GM23338 (cell line): ENCODE results near the gene GPR143. TPM values are rescaled to one million over a fixed set of nuclear protein-coding genes. Genes with fewer than 3 reads are reported as not detected.

Experiments used
- ATAC-seq: fragments of 200-7000 bp; cut with Tn5 transposase; 3 replicates; pipeline ENCODE4 v1.9.1; 2020
- DNase-seq: peaks from one replicate; pipeline ENCODE4 v3.0.0-alpha.2; 2015; ENCODE audit warnings: low spot score
- H2AFZ ChIP-seq: fragments of 200-600 bp; sonication (generic); 2 replicates; pipeline ENCODE4 v1.8.0; 2016; ENCODE audit warnings: antibody characterized with exemption, mild to moderate bottlenecking, moderate library complexity
- H3F3A ChIP-seq: fragments of 200-600 bp; sonication (generic); replicated peaks from 2 replicates; pipeline ENCODE4 v1.8.0; 2017; ENCODE audit warnings: antibody characterized with exemption, mixed run types, low read depth
- H3K27ac ChIP-seq: fragments of 200-600 bp; sonication (generic); 2 replicates; pipeline ENCODE4 v1.6.1; 2016; ENCODE audit warnings: low read depth
- H3K27me3 ChIP-seq: fragments of 200-600 bp; sonication (generic); 2 replicates; pipeline ENCODE4 v1.8.0; 2016; ENCODE audit warnings: mild to moderate bottlenecking, mixed run types, moderate library complexity; ENCODE audit not compliant: insufficient read depth
- H3K36me3 ChIP-seq: fragments of 200-600 bp; sonication (generic); 2 replicates; pipeline ENCODE4 v1.8.0; 2016; ENCODE audit warnings: mild to moderate bottlenecking; ENCODE audit not compliant: insufficient read depth
- H3K4me1 ChIP-seq: fragments of 200-600 bp; sonication (generic); 2 replicates; pipeline ENCODE4 v1.8.0; 2016; ENCODE audit warnings: mild to moderate bottlenecking, moderate library complexity; ENCODE audit not compliant: insufficient read depth
- H3K4me2 ChIP-seq: fragments of 200-600 bp; sonication (generic); 2 replicates; pipeline ENCODE4 v1.7.1; 2017; ENCODE audit warnings: mixed run types
- H3K4me3 ChIP-seq: fragments of 200-600 bp; sonication (generic); 2 replicates; pipeline ENCODE4 v1.6.1; 2016; ENCODE audit warnings: mixed run types
- H3K79me2 ChIP-seq: fragments of 200-600 bp; sonication (generic); replicated peaks from 2 replicates; pipeline ENCODE4 v1.8.0; 2017; ENCODE audit warnings: mild to moderate bottlenecking; ENCODE audit not compliant: insufficient read depth
- H3K9me2 ChIP-seq: fragments of 200-600 bp; sonication (generic); 2 replicates; pipeline ENCODE4 v1.8.0; 2017; ENCODE audit not compliant: insufficient read depth
- H4K20me1 ChIP-seq: fragments of 200-600 bp; sonication (generic); replicated peaks from 2 replicates; pipeline ENCODE4 v1.8.0; 2017; ENCODE audit warnings: mild to moderate bottlenecking; ENCODE audit not compliant: insufficient read depth
- H3K27ac Mint-ChIP-seq: 2 replicates; pipeline ENCODE4 v1.8.0; 2020; ENCODE audit warnings: inconsistent platforms, mild to moderate bottlenecking, moderate library complexity, mixed read lengths
- H3K27me3 Mint-ChIP-seq: 3 replicates; pipeline ENCODE4 v1.8.0; 2022; ENCODE audit warnings: low read depth, mild to moderate bottlenecking, moderate library complexity, mixed read lengths, inconsistent platforms; ENCODE audit not compliant: insufficient read depth, poor library complexity
- H3K36me3 Mint-ChIP-seq: 3 replicates; pipeline ENCODE4 v1.8.0; 2021; ENCODE audit warnings: low read depth, mild to moderate bottlenecking, inconsistent platforms, moderate library complexity, mixed read lengths
- H3K4me1 Mint-ChIP-seq: 3 replicates; pipeline ENCODE4 v1.8.0; 2020; ENCODE audit warnings: mild to moderate bottlenecking, inconsistent platforms, mixed read lengths
- H3K4me3 Mint-ChIP-seq: 3 replicates; pipeline ENCODE4 v1.8.0; 2021; ENCODE audit warnings: moderate library complexity, mild to moderate bottlenecking, inconsistent platforms, mixed read lengths
- H3K9me3 Mint-ChIP-seq: 3 replicates; pipeline ENCODE4 v1.8.0; 2020; ENCODE audit warnings: moderate library complexity, mild to moderate bottlenecking, inconsistent platforms, mixed read lengths
- CREB1 ChIP-seq: fragments of 250-450 bp; sonication (Bioruptor Pico); IDR thresholded peaks from 2 replicates; pipeline ENCODE4 v1.5.0; 2020; ENCODE audit warnings: low read depth, mild to moderate bottlenecking, moderate library complexity
- CTCF ChIP-seq, 2 experiments: fragments of 200-600 bp in 1 of 2; sonication (generic) in 1 of 2; conservative IDR thresholded peaks; 2 replicates each; pipeline versions ENCODE4 v1.5.1 to v1.6.1; 2016 to 2017; ENCODE audit warnings: antibody characterized with exemption in 2 of 2, low read depth in 2 of 2, mild to moderate bottlenecking in 2 of 2, moderate library complexity in 1 of 2
- EZH2 ChIP-seq: fragments of 200-600 bp; sonication (generic); IDR thresholded peaks from one replicate; pipeline ENCODE4 v1.8.0; 2017; ENCODE audit warnings: antibody characterized with exemption, mild to moderate bottlenecking, low read depth; ENCODE audit not compliant: unreplicated experiment
- EZH2phosphoT487 ChIP-seq: fragments of 200-600 bp; sonication (generic); IDR thresholded peaks from one replicate; pipeline ENCODE4 v1.8.1; 2018; ENCODE audit warnings: antibody characterized with exemption; ENCODE audit not compliant: unreplicated experiment
- NANOG ChIP-seq: IDR thresholded peaks from 2 replicates; pipeline ENCODE4 v1.6.1; 2016; ENCODE audit warnings: antibody characterized with exemption, borderline replicate concordance
- POLR2AphosphoS5 ChIP-seq: IDR thresholded peaks from 2 replicates; pipeline ENCODE4 v1.6.1; 2016; ENCODE audit warnings: antibody characterized with exemption, low read depth
- REST ChIP-seq: IDR thresholded peaks from one replicate; pipeline ENCODE4 v1.6.1; 2018; ENCODE audit warnings: antibody characterized with exemption; ENCODE audit not compliant: unreplicated experiment
- STAT1 ChIP-seq: IDR thresholded peaks from one replicate; pipeline ENCODE4 v1.6.1; 2016; ENCODE audit warnings: antibody characterized with exemption; ENCODE audit not compliant: unreplicated experiment
- ZNF114 ChIP-seq: fragments of 250-450 bp; sonication (Bioruptor Pico); IDR thresholded peaks from 2 replicates; pipeline ENCODE4 v1.5.0; 2020; ENCODE audit warnings: mild to moderate bottlenecking, moderate library complexity
- ZNF331 ChIP-seq: fragments of 250-450 bp; sonication (Bioruptor Pico); IDR thresholded peaks from 2 replicates; pipeline ENCODE4 v1.5.0; 2020; ENCODE audit warnings: low read depth, mild to moderate bottlenecking, moderate library complexity
- polyA plus RNA-seq: library from polyadenylated mRNA; unstranded; fragments of >200 nt; fragmentation: Nextera tagmentation; extraction: Ambion mirVana; gene quantifications from 2 replicates; pipeline ENCODE4 v1.2.1, GENCODE V29; 2016
- total RNA-seq: library from RNA; depleted of rRNA; stranded (reverse); fragments of >200 nt; shearing (Covaris generic); gene quantifications from 2 replicates; pipeline ENCODE4 v1.2.3, GENCODE V29; 2014
- TF ChIP-seq, protein P1 (sequence below): fragments of 250-450 bp; sonication (Bioruptor Pico); IDR thresholded peaks from 2 replicates; pipeline ENCODE4 v1.5.0; 2020; ENCODE audit warnings: mild to moderate bottlenecking, moderate library complexity

GPR143 gene
- total and polyA plus RNA-seq, 2 experiments from 2014 or later: 7.4 to 13.0 TPM

DNA sequence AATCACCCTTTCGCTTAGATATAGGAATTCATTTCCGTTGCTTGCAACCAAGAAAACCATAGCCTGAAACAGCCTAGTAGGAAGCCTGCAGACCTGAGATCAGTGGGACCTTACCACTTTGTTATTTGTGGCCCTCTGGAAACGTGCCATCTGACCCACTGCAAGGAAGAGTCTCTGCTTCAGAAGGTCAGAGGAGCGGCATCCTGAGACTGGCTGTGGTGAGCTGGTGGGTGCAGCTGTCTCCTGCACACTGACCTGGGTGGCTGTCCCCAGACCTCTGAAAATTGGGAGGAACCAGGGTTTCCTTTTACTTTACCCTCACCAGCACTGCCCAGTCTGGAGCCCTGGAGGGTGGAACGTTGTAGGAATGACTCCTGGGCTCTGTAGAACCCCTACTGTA lies 38.8 kb upstream of the GPR143 start:
- no peaks in the 10 kb centered on the region for H3F3A ChIP-seq
- no peaks in the 10 kb centered on the region for H3K9me2 ChIP-seq
- H3K36me3 ChIP-seq: no peaks in the 10 kb centered on the region
- H2AFZ ChIP-seq: no peak overlapping the region
- Mint-ChIP-seq H3K4me3 (no peak overlapping the region), H3K27me3 (no peaks in the 10 kb centered on the region), H3K27ac (no peak overlapping the region), H3K36me3 (peaks cover 13% of the 10 kb centered on the region), H3K4me1 (peaks cover 12% of the 10 kb centered on the region), H3K9me3 (peaks cover 10% of the 10 kb centered on the region; the same call in 2 of the 3 replicates)
- no peak overlapping the region for H3K27ac ChIP-seq
- no peaks in the 10 kb centered on the region for H3K27me3 ChIP-seq
- no peak overlapping the region for H3K4me3 ChIP-seq
- H3K79me2 ChIP-seq: peaks cover 27% of the 10 kb centered on the region
- no peak for ATAC-seq
- no peaks in the 10 kb centered on the region; the same call in 1 of the 2 replicates for H4K20me1 ChIP-seq
- H3K4me2 ChIP-seq: no peak overlapping the region
- TF ChIP-seq NANOG: no peak
- TF ChIP-seq, protein P1, sequence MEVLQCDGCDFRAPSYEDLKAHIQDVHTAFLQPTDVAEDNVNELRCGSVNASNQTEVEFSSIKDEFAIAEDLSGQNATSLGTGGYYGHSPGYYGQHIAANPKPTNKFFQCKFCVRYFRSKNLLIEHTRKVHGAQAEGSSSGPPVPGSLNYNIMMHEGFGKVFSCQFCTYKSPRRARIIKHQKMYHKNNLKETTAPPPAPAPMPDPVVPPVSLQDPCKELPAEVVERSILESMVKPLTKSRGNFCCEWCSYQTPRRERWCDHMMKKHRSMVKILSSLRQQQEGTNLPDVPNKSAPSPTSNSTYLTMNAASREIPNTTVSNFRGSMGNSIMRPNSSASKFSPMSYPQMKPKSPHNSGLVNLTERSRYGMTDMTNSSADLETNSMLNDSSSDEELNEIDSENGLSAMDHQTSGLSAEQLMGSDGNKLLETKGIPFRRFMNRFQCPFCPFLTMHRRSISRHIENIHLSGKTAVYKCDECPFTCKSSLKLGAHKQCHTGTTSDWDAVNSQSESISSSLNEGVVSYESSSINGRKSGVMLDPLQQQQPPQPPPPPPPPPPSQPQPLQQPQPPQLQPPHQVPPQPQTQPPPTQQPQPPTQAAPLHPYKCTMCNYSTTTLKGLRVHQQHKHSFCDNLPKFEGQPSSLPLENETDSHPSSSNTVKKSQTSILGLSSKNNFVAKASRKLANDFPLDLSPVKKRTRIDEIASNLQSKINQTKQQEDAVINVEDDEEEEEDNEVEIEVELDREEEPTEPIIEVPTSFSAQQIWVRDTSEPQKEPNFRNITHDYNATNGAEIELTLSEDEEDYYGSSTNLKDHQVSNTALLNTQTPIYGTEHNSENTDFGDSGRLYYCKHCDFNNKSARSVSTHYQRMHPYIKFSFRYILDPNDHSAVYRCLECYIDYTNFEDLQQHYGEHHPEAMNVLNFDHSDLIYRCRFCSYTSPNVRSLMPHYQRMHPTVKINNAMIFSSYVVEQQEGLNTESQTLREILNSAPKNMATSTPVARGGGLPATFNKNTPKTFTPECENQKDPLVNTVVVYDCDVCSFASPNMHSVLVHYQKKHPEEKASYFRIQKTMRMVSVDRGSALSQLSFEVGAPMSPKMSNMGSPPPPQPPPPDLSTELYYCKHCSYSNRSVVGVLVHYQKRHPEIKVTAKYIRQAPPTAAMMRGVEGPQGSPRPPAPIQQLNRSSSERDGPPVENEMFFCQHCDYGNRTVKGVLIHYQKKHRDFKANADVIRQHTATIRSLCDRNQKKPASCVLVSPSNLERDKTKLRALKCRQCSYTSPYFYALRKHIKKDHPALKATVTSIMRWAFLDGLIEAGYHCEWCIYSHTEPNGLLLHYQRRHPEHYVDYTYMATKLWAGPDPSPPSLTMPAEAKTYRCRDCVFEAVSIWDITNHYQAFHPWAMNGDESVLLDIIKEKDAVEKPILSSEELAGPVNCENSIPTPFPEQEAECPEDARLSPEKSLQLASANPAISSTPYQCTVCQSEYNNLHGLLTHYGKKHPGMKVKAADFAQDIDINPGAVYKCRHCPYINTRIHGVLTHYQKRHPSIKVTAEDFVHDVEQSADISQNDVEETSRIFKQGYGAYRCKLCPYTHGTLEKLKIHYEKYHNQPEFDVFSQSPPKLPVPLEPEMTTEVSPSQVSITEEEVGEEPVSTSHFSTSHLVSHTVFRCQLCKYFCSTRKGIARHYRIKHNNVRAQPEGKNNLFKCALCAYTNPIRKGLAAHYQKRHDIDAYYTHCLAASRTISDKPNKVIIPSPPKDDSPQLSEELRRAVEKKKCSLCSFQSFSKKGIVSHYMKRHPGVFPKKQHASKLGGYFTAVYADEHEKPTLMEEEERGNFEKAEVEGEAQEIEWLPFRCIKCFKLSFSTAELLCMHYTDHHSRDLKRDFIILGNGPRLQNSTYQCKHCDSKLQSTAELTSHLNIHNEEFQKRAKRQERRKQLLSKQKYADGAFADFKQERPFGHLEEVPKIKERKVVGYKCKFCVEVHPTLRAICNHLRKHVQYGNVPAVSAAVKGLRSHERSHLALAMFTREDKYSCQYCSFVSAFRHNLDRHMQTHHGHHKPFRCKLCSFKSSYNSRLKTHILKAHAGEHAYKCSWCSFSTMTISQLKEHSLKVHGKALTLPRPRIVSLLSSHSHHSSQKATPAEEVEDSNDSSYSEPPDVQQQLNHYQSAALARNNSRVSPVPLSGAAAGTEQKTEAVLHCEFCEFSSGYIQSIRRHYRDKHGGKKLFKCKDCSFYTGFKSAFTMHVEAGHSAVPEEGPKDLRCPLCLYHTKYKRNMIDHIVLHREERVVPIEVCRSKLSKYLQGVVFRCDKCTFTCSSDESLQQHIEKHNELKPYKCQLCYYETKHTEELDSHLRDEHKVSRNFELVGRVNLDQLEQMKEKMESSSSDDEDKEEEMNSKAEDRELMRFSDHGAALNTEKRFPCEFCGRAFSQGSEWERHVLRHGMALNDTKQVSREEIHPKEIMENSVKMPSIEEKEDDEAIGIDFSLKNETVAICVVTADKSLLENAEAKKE (CRISPR knock-in tag): no peak
- no peak for TF ChIP-seq ZNF331 (CRISPR knock-in tag)
- peaks cover 5% of the 10 kb centered on the region; the same call in 1 of the 2 replicates for H3K4me1 ChIP-seq
- no peak for DNase-seq

DNA sequence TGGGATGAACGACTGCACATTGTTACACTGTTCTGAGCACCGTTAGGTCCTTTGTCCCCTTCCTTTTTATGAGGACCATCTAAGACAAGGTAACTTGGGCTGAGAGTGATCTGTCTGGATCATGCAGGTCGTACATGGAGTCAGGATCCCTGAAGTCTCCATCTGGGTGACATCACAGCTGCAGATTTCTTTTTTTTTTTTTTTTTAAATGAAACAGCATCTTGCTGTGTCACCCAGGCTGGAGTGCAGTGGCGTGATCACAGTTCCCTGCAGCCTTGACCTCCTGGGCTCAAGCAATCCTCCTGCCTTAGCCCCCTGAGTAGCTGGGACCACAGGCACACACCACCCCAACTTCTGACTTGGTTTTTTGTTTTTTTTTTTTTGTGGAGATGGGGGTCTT lies 37.1 kb upstream of the GPR143 start:
- no peak for ATAC-seq
- Histone ChIP-seq H3K27me3 (no peaks in the 10 kb centered on the region), H3K79me2 (peaks cover 43% of the 10 kb centered on the region), H3K27ac (no peak overlapping the region), H2AFZ (no peak overlapping the region), H4K20me1 (no peaks in the 10 kb centered on the region; the same call in 1 of the 2 replicates), H3F3A (no peaks in the 10 kb centered on the region), H3K4me2 (no peak overlapping the region), H3K9me2 (no peaks in the 10 kb centered on the region), H3K36me3 (no peaks in the 10 kb centered on the region), H3K4me3 (no peak overlapping the region), H3K4me1 (peaks cover 13% of the 10 kb centered on the region)
- Mint-ChIP-seq H3K4me1 (peaks cover 16% of the 10 kb centered on the region), H3K9me3 (peaks cover 10% of the 10 kb centered on the region; the same call in 2 of the 3 replicates), H3K4me3 (no peak overlapping the region), H3K27ac (no peak overlapping the region), H3K36me3 (peaks cover 11% of the 10 kb centered on the region), H3K27me3 (no peaks in the 10 kb centered on the region)
- no peak for DNase-seq
- TF ChIP-seq POLR2AphosphoS5 (no peak), CTCF (conservative IDR thresholded peaks at IDR 0.05; ENCODE audit: low read depth in 2 of 2) (no peak), ZNF114 (CRISPR knock-in tag) (no peak), EZH2phosphoT487 (no peak), NANOG (no peak), EZH2 (no peak), CREB1 (CRISPR knock-in tag) (no peak), REST (no peak), STAT1 (no peak)
